ENCODE results near the gene USF2. TPM values are rescaled to one million over a fixed set of nuclear protein-coding genes. Genes with fewer than 3 reads are reported as not detected.
A peak's percentile ranks its signal among the peaks of the same experiment; 100 is the strongest.

The USF2 gene
- polyA plus RNA-seq, 3 donors, result 2.7 to 248 (median 5.0) TPM

DNA sequence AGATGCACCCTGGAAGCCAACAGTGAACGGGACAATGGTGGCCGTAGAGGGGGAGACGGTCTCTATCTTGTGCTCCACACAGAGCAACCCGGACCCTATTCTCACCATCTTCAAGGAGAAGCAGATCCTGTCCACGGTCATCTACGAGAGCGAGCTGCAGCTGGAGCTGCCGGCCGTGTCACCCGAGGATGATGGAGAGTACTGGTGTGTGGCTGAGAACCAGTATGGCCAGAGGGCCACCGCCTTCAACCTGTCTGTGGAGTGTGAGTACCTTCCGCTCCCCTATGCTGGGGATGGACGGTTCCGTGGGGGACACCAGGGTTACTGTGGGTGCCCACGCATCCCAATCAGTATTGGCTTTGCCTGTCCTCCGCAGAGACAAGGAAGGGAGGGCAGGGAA is 33.7 kb downstream of the USF2 start:
- H3K4me2 ChIP-seq (replicated peaks; ENCODE audit: extremely low read depth, low read length, poor library complexity, severe bottlenecking), result no peak overlapping the region
- no peak overlapping the region for H3K27ac ChIP-seq (ENCODE audit: low read depth in 1 of 2, low read length in 2 of 2)
- TF ChIP-seq, protein P1, sequence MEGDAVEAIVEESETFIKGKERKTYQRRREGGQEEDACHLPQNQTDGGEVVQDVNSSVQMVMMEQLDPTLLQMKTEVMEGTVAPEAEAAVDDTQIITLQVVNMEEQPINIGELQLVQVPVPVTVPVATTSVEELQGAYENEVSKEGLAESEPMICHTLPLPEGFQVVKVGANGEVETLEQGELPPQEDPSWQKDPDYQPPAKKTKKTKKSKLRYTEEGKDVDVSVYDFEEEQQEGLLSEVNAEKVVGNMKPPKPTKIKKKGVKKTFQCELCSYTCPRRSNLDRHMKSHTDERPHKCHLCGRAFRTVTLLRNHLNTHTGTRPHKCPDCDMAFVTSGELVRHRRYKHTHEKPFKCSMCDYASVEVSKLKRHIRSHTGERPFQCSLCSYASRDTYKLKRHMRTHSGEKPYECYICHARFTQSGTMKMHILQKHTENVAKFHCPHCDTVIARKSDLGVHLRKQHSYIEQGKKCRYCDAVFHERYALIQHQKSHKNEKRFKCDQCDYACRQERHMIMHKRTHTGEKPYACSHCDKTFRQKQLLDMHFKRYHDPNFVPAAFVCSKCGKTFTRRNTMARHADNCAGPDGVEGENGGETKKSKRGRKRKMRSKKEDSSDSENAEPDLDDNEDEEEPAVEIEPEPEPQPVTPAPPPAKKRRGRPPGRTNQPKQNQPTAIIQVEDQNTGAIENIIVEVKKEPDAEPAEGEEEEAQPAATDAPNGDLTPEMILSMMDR (IDR thresholded peaks at IDR 0.05), result no peak
- no peak overlapping the region for H3K4me3 ChIP-seq (replicated peaks in 1 of 3; ENCODE audit: low read depth in 2 of 3, low read length in 3 of 3)
- H3K4me1 ChIP-seq (ENCODE audit: control insufficient read depth in 1 of 2, insufficient read depth in 2 of 2, low read length in 2 of 2), result peaks cover 18 to 21% of the 10 kb centered on the region in 2 donors
- Mint-ChIP-seq H3K9me3 (peaks cover 0 to 2% (median 0%) of the 10 kb centered on the region in 7 donors), H3K27ac (no peak overlapping the region), H3K27me3 (ENCODE audit: low read depth in 3 of 3) (peaks cover 0 to 4% (median 0%) of the 10 kb centered on the region in 3 donors), H3K4me1 (peaks cover 29% of the 10 kb centered on the region), H3K4me3 (no peak overlapping the region), H3K36me3 (no peaks in the 10 kb centered on the region)
- intact Hi-C loops (cut with micrococcal nuclease), result loop anchor here in 1 of 2 donors (10.0 kb wide), 1 partner anchor 52 kb away; the partner anchor contains the start of gene FFAR3
- no peak overlapping the region for H2AFZ ChIP-seq (ENCODE audit: insufficient read depth, low read depth, low read length, poor library complexity, severe bottlenecking)
- H3K36me3 ChIP-seq (replicated peaks in 1 of 2; ENCODE audit: control insufficient read depth in 1 of 2, insufficient read depth in 2 of 2, low read length in 2 of 2), result no peaks in the 10 kb centered on the region
- H3K27me3 ChIP-seq (ENCODE audit: control insufficient read depth in 2 of 2, insufficient read depth in 2 of 2, low read length in 2 of 2), result no peaks in the 10 kb centered on the region
- no peaks in the 10 kb centered on the region for H3K79me2 ChIP-seq (ENCODE audit: insufficient read depth, low read length)
- no peak overlapping the region for H3K9ac ChIP-seq (ENCODE audit: insufficient read depth, low read length, poor library complexity, severe bottlenecking)
- no peaks in the 10 kb centered on the region for H4K20me1 ChIP-seq (ENCODE audit: insufficient read depth, low read length)
- 89% methylated on average over 13 of the region's 16 CpGs for WGBS (ENCODE audit: insufficient coverage)
- DNase-seq, result no peak
- H3K9me3 ChIP-seq (replicated peaks in 1 of 2; ENCODE audit: control insufficient read depth in 1 of 2, insufficient read depth in 1 of 2, low read length in 2 of 2), result no peaks in the 10 kb centered on the region

DNA sequence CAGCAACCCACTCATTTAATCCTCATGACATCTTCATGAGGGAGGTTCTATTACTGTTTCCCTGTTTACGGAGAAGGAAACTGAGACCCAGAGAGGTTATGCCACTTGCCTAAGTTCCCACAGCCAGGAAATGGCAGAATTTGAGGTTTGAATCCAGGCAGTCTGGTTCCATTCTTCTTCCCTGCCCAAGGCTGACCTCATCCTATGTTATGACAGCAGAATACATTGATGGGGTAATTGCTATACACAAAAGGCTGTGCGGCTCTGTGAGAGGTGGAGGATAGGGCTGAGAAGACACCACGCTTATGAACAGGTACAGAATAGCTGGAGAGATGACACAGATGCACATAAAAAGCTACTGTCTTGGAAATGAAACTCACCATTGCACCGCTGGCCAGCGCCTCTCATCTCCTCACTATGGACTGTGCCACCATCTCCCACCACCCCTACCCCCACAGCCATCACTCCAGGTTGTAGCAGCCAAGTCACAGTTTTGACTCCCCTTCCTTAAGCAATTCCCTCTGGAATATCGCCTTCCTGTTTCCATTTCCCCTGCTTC is 34.7 kb downstream of the USF2 start:
- peaks cover 34% of the 10 kb centered on the region for H3K4me1 Mint-ChIP-seq
- H3K27me3 Mint-ChIP-seq (ENCODE audit: low read depth in 3 of 3), result peaks cover 1 to 4% (median 2%) of the 10 kb centered on the region in 3 donors
- DNase-seq, result no peak
- Histone ChIP-seq H3K9me3 (replicated peaks in 1 of 2; ENCODE audit: control insufficient read depth in 1 of 2, insufficient read depth in 1 of 2, low read length in 2 of 2) (no peaks in the 10 kb centered on the region), H3K27me3 (ENCODE audit: control insufficient read depth in 2 of 2, insufficient read depth in 2 of 2, low read length in 2 of 2) (no peaks in the 10 kb centered on the region), H3K4me3 (replicated peaks in 1 of 3; ENCODE audit: low read depth in 2 of 3, low read length in 3 of 3) (no peak overlapping the region), H2AFZ (ENCODE audit: insufficient read depth, low read depth, low read length, poor library complexity, severe bottlenecking) (no peak overlapping the region), H3K4me1 (ENCODE audit: control insufficient read depth in 1 of 2, insufficient read depth in 2 of 2, low read length in 2 of 2) (peaks cover 18 to 21% of the 10 kb centered on the region in 2 donors), H3K27ac (ENCODE audit: low read depth in 1 of 2, low read length in 2 of 2) (no peak overlapping the region), H3K79me2 (ENCODE audit: insufficient read depth, low read length) (no peaks in the 10 kb centered on the region), H4K20me1 (ENCODE audit: insufficient read depth, low read length) (no peaks in the 10 kb centered on the region), H3K4me2 (replicated peaks; ENCODE audit: extremely low read depth, low read length, poor library complexity, severe bottlenecking) (no peak overlapping the region), H3K36me3 (replicated peaks in 1 of 2; ENCODE audit: control insufficient read depth in 1 of 2, insufficient read depth in 2 of 2, low read length in 2 of 2) (no peaks in the 10 kb centered on the region), H3K9ac (ENCODE audit: insufficient read depth, low read length, poor library complexity, severe bottlenecking) (no peak overlapping the region)
- TF ChIP-seq, protein P1 (IDR thresholded peaks at IDR 0.05), result no peak
- H3K4me3 Mint-ChIP-seq, result no peak overlapping the region
- intact Hi-C loops (cut with micrococcal nuclease), result loop anchor here in 1 of 2 donors (10.0 kb wide), 1 partner anchor 51 kb away; the partner anchor contains the start of gene FFAR3
- peaks cover 0 to 2% (median 0%) of the 10 kb centered on the region in 7 donors for H3K9me3 Mint-ChIP-seq
- peak overlapping the region in 1 of 7 donors; percentile 22 for H3K27ac Mint-ChIP-seq
- 93% methylated on average over 3 of the region's 6 CpGs for WGBS (ENCODE audit: insufficient coverage)
- peaks cover 0 to 3% of the 10 kb centered on the region in 2 donors for H3K36me3 Mint-ChIP-seq
